IMR-90 (cell line): ENCODE results near the gene MYADML2. TPM values are rescaled to one million over a fixed set of nuclear protein-coding genes. Genes with fewer than 3 reads are reported as not detected.

ENCODE experiments used
- ATAC-seq: fragments of 200-7000 bp; cut with Tn5 transposase; 2 replicates; pipeline ENCODE4 v1.9.1; 2020; ENCODE audit warnings: low read depth, mild to moderate bottlenecking, moderate library complexity
- BruUV-seq: library from RNA; stranded (reverse); fragments of 400-500 nt; replicated peaks from 2 replicates; lab custom pipeline; 2021; lab: Mats Ljungman, UMichigan
- CTCF ChIA-PET: fragments of 300-600 bp; formaldehyde crosslinking; extraction: SDS; loops from one replicate; lab custom pipeline; 2021; ENCODE audit warnings: antibody characterized with exemption; lab: Yijun Ruan, JAX
- POLR2A ChIA-PET: fragments of 300-600 bp; sonication (Branson Sonifier 250); formaldehyde crosslinking; loops from one replicate; lab custom pipeline; 2022; ENCODE audit warnings: antibody characterized with exemption; ENCODE audit not compliant: unreplicated experiment; lab: Charles Lee
- DNase-seq: peaks from one replicate; pipeline ENCODE4 v3.0.0; 2013
- H2AFZ ChIP-seq: replicated peaks from 2 replicates; pipeline ENCODE3; 2013; ENCODE audit warnings: low read length, mild to moderate bottlenecking; ENCODE audit not compliant: poor library complexity
- H2AK5ac ChIP-seq: 2 replicates; pipeline ENCODE4 v1.6.1; 2013; ENCODE audit warnings: low read depth, low read length, inconsistent platforms
- H2AK9ac ChIP-seq: replicated peaks from 2 replicates; pipeline ENCODE3; 2013; ENCODE audit warnings: mild to moderate bottlenecking, low read depth, low read length, moderate library complexity; ENCODE audit not compliant: poor library complexity
- H2BK120ac ChIP-seq: 2 replicates; pipeline ENCODE4 v1.6.1; 2013; ENCODE audit warnings: low read depth, low read length, inconsistent platforms
- H2BK15ac ChIP-seq: 3 replicates; pipeline ENCODE4 v1.6.1; 2013; ENCODE audit warnings: low read depth, low read length, inconsistent platforms
- H2BK20ac ChIP-seq: 2 replicates; pipeline ENCODE4 v1.6.1; 2013; ENCODE audit warnings: low read depth, mild to moderate bottlenecking, inconsistent platforms, low read length, moderate library complexity
- H2BK5ac ChIP-seq: 2 replicates; pipeline ENCODE4 v1.6.1; 2013; ENCODE audit warnings: mild to moderate bottlenecking, low read depth, low read length, inconsistent platforms; ENCODE audit not compliant: poor library complexity, severe bottlenecking
- H3K14ac ChIP-seq: replicated peaks from 2 replicates; pipeline ENCODE4 v1.6.1; 2013; ENCODE audit warnings: low read depth, low read length, inconsistent platforms
- H3K18ac ChIP-seq: 2 replicates; pipeline ENCODE4 v1.6.1; 2013; ENCODE audit warnings: low read depth, low read length, control low read depth
- H3K23ac ChIP-seq: 2 replicates; pipeline ENCODE4 v1.6.1; 2013; ENCODE audit warnings: low read depth, low read length, inconsistent platforms
- H3K27ac ChIP-seq: 2 replicates; pipeline ENCODE4 v1.5.1; 2013; ENCODE audit warnings: mild to moderate bottlenecking, control low read depth, low read length; ENCODE audit not compliant: insufficient read depth
- H3K27me3 ChIP-seq: 2 replicates; pipeline ENCODE4 v1.6.1; 2013; ENCODE audit warnings: low read length; ENCODE audit not compliant: control insufficient read depth, insufficient read depth
- H3K36me3 ChIP-seq: 2 replicates; pipeline ENCODE4 v1.6.1; 2013; ENCODE audit warnings: low read length, mixed read lengths; ENCODE audit not compliant: control insufficient read depth, insufficient read depth
- H3K4ac ChIP-seq: 2 replicates; pipeline ENCODE4 v1.6.1; 2013; ENCODE audit warnings: low read depth, low read length, inconsistent platforms
- H3K4me1 ChIP-seq: 2 replicates; pipeline ENCODE4 v1.6.1; 2013; ENCODE audit warnings: low read length, mixed read lengths; ENCODE audit not compliant: control insufficient read depth, insufficient read depth
- H3K4me2 ChIP-seq: 2 replicates; pipeline ENCODE4 v1.6.1; 2013; ENCODE audit warnings: low read depth, mild to moderate bottlenecking, control low read depth, low read length, moderate library complexity
- H3K4me3 ChIP-seq: 2 replicates; pipeline ENCODE4 v1.5.1; 2013; ENCODE audit warnings: low read depth, mild to moderate bottlenecking, control low read depth, low read length, moderate library complexity; ENCODE audit not compliant: insufficient read depth
- H3K56ac ChIP-seq: 2 replicates; pipeline ENCODE4 v1.6.1; 2013; ENCODE audit warnings: low read length, inconsistent platforms; ENCODE audit not compliant: insufficient read depth; ENCODE audit errors: extremely low read depth
- H3K79me1 ChIP-seq, 2 experiments: 2 replicates each; pipeline ENCODE4 v1.6.1; 2013; ENCODE audit warnings: low read length in 2 of 2, inconsistent platforms in 1 of 2, low read depth in 1 of 2
- H3K9ac ChIP-seq: 2 replicates; pipeline ENCODE4 v1.6.1; 2013; ENCODE audit warnings: low read depth, low read length, control low read depth
- H3K9me1 ChIP-seq: 2 replicates; pipeline ENCODE4 v1.6.1; 2013; ENCODE audit warnings: low read length, inconsistent platforms; ENCODE audit not compliant: insufficient read depth
- H3K9me3 ChIP-seq: 2 replicates; pipeline ENCODE4 v1.6.1; 2013; ENCODE audit warnings: low read length; ENCODE audit not compliant: control insufficient read depth, insufficient read depth
- H4K20me1 ChIP-seq: 2 replicates; pipeline ENCODE4 v1.6.1; 2013; ENCODE audit warnings: low read length, inconsistent platforms; ENCODE audit not compliant: insufficient read depth
- H4K5ac ChIP-seq: 2 replicates; pipeline ENCODE4 v1.6.1; 2013; ENCODE audit warnings: mild to moderate bottlenecking, low read depth, low read length, control low read depth
- H4K8ac ChIP-seq, 2 experiments: 2 replicates each; pipeline ENCODE4 v1.6.1; 2013; ENCODE audit warnings: low read depth in 2 of 2, low read length in 2 of 2, control low read depth in 1 of 2, inconsistent platforms in 1 of 2
- H4K91ac ChIP-seq: 2 replicates; pipeline ENCODE4 v1.6.1; 2013; ENCODE audit warnings: low read depth, low read length, inconsistent platforms; ENCODE audit not compliant: insufficient read depth
- BHLHE40 ChIP-seq: fragments of 150-350 bp; IDR thresholded peaks from 2 replicates; pipeline ENCODE4 v1.6.1; 2016; ENCODE audit warnings: mild to moderate bottlenecking, low read depth, low read length
- CEBPB ChIP-seq: IDR thresholded peaks from 2 replicates; pipeline ENCODE4 v1.6.1; 2012; ENCODE audit warnings: low read depth, low read length, improper control_type of control experiment
- FOS ChIP-seq: fragments of 150-350 bp; IDR thresholded peaks from 2 replicates; pipeline ENCODE4 v1.6.1; 2016; ENCODE audit warnings: low read depth, low read length
- MAZ ChIP-seq: IDR thresholded peaks from 2 replicates; pipeline ENCODE4 v1.6.1; 2012; ENCODE audit warnings: low read depth, mild to moderate bottlenecking, low read length, improper control_type of control experiment, moderate library complexity, borderline replicate concordance
- NFE2L2 ChIP-seq: fragments of 150-350 bp; IDR thresholded peaks from 2 replicates; pipeline ENCODE4 v1.6.1; 2016; ENCODE audit warnings: low read depth, mild to moderate bottlenecking, low read length
- POLR2A ChIP-seq: IDR thresholded peaks from 2 replicates; pipeline ENCODE4 v1.6.1; 2012; ENCODE audit warnings: mild to moderate bottlenecking, low read depth, low read length
- RCOR1 ChIP-seq: IDR thresholded peaks from 2 replicates; pipeline ENCODE4 v1.6.1; 2012; ENCODE audit warnings: mild to moderate bottlenecking, low read length, improper control_type of control experiment; ENCODE audit not compliant: insufficient replicate concordance
- WGBS, 2 experiments: methylation state at CpG; one replicate each; pipeline versions ENCODE4 v1.1.5 to v1.1.7; 2013; ENCODE audit warnings: missing lambda C conversion rate in 2 of 2; ENCODE audit not compliant: insufficient read length in 1 of 2; ENCODE audit errors: extremely low coverage in 2 of 2; 5-methylcytosine and 5-hydroxymethylcytosine counted together
- dilution Hi-C: fragments of 300-500 bp; cut with HindIII; formaldehyde crosslinking; loops from one replicate; pipeline ENCODE4 v1.14.3; 2018; ENCODE audit warnings: low sequenced_read_pairs; ENCODE audit not compliant: unreplicated experiment
- in situ Hi-C: fragments of 300-500 bp; cut with MboI; formaldehyde crosslinking; loops from 3 replicates; pipeline ENCODE4 v1.14.3; 2019; ENCODE audit warnings: low sequenced_read_pairs, inconsistent platforms, mixed read lengths
- intact Hi-C: fragments of 100-400 bp; cut with micrococcal nuclease; formaldehyde crosslinking; loops from 2 replicates; pipeline ENCODE4 v1.10.0; 2022
- polyA plus RNA-seq, 3 experiments: library from polyadenylated mRNA; depleted of rRNA; stranded (reverse); fragments of >200 nt; gene quantifications; 2 replicates each; pipeline ENCODE4 v1.2.3, GENCODE V29; 2012; ENCODE audit warnings: low replicate concordance in 1 of 3
- total RNA-seq: library from RNA; depleted of rRNA; stranded (reverse); fragments of >200 nt; gene quantifications from 2 replicates; pipeline ENCODE4 v1.2.3, GENCODE V29; 2012

MYADML2 gene
- total and polyA plus RNA-seq, 2 of the 4 experiments (the other 2 are of a cell fraction): not detected

DNA sequence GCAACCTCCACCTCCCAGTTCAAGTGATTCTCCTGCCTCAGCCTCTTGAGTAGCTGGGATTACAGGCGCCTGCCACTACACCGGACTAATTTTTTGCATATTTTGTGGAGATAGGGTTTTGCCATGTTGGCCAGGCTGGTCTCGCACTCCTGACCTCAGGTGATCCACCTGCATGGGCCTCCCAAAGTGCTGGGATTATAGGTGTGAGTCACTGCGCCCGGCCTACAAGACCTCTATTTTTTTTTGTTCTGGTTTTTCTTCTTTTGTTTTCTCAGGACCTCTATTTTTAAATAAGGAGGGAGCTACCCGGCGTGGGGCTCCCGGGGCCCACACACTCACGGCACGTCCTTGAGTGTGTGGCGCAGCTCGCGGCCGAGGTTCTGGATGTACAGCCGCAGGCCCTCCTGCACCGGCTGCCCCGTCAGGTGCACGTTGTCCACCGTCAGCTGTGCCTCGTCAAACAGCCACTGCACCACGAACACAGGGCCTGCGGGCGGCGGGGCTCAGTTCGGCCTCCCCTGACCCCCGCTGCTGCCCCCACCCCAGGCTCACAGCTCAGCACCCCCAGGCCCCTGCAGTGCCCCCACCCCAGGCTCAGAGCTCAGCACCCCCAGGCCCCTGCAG, 8.1 kb upstream of the MYADML2 start:
- H4K8ac ChIP-seq: no peak overlapping the region
- in situ Hi-C loops (no loop called here), intact Hi-C loops (no loop called here), dilution Hi-C loops (no loop called here)
- no peak overlapping the region for H4K5ac ChIP-seq
- H3K18ac ChIP-seq: no peak overlapping the region
- no peaks in the 10 kb centered on the region for H4K20me1 ChIP-seq
- no peak overlapping the region for H2BK20ac ChIP-seq
- 76% methylated on average over 8 of the region's 26 CpGs; no CpG with 5 or more reads in 1 of the 2 experiments for WGBS, 2 experiments
- ChIA-PET POLR2A (no interaction called here), CTCF (no interaction called here)
- H2AK5ac ChIP-seq: no peak overlapping the region
- H3K4me1 ChIP-seq: no peaks in the 10 kb centered on the region
- H3K36me3 ChIP-seq: no peaks in the 10 kb centered on the region
- no peak overlapping the region for H2BK120ac ChIP-seq
- no peak overlapping the region for H3K27ac ChIP-seq
- H3K9me3 ChIP-seq: no peaks in the 10 kb centered on the region
- H3K9ac ChIP-seq: no peak overlapping the region
- H3K4me3 ChIP-seq: no peak overlapping the region
- ATAC-seq (no peak), DNase-seq (no peak)
- H3K9me1 ChIP-seq: no peaks in the 10 kb centered on the region
- H2BK15ac ChIP-seq: no peak overlapping the region
- no peak overlapping the region for H3K56ac ChIP-seq
- H3K4ac ChIP-seq: no peak overlapping the region
- H3K4me2 ChIP-seq: no peak overlapping the region
- H2BK5ac ChIP-seq: no peak overlapping the region
- no peak overlapping the region for H2AFZ ChIP-seq
- H3K23ac ChIP-seq: no peak overlapping the region
- no peak overlapping the region for H2AK9ac ChIP-seq
- BruUV-seq: no TSS peak
- H3K27me3 ChIP-seq: peaks cover 25% of the 10 kb centered on the region
- no peak for TF ChIP-seq MAZ
- TF ChIP-seq BHLHE40: no peak
- TF ChIP-seq CEBPB: no peak
- no peak for TF ChIP-seq RCOR1
- TF ChIP-seq FOS: no peak
- no peak for TF ChIP-seq POLR2A
- no peak for TF ChIP-seq NFE2L2
- H3K79me1 ChIP-seq: no peaks in the 10 kb centered on the region
- H3K14ac ChIP-seq: no peak overlapping the region
- H4K91ac ChIP-seq: no peak overlapping the region
